ENCODE data around the gene SUPT3H. TPM values are rescaled to one million over a fixed set of nuclear protein-coding genes. Genes with fewer than 3 reads are reported as not detected.

Gene SUPT3H
- total and polyA plus RNA-seq, 2 of the 8 experiments (the other 6 are each of a cell fraction or from before 2014, with no cell fraction given): 18.8 to 23.0 TPM

GRCh38 chr6:45170309-45170708 is 207.4 kb downstream of the SUPT3H start (continued):
- no peak for TF ChIP-seq RXRA (IDR thresholded peaks at IDR 0.05; ENCODE audit: insufficient read depth, low read depth, low read length)
- TF ChIP-seq SUZ12 (IDR thresholded peaks at IDR 0.05; ENCODE audit: low read length): no peak
- TF ChIP-seq CHD2 (IDR thresholded peaks at IDR 0.05; ENCODE audit: low read length): no peak
- TF ChIP-seq POU5F1 (IDR thresholded peaks at IDR 0.05; ENCODE audit: low read depth, low read length): no peak
